ENCODE results near the gene SP6.

GRCh38 chr17:47848198-47848513 lies 2.8 kb downstream of the SP6 start:
- TF ChIP-seq CTCF (conservative IDR thresholded peaks at IDR 0.05 in 1 of 2, IDR thresholded peaks at IDR 0.05 in 1 of 2; ENCODE audit: extremely low read depth in 1 of 2, insufficient read depth in 1 of 2, low read depth in 1 of 2, low read length in 2 of 2) (no peak), EZH2 (IDR thresholded peaks at IDR 0.05; ENCODE audit: borderline replicate concordance, low read length) (no peak)

Data from mammary epithelial cell (primary cell).